GM15510 (cell line): ENCODE results near the gene SELENOH.

Experiments used
- POLR2A ChIP-seq: IDR thresholded peaks from 3 replicates; pipeline ENCODE4 v1.6.1; 2011; ENCODE audit warnings: borderline replicate concordance; ENCODE audit not compliant: insufficient read length; ENCODE audit errors: extremely low read depth

The SELENOH gene, protein sequence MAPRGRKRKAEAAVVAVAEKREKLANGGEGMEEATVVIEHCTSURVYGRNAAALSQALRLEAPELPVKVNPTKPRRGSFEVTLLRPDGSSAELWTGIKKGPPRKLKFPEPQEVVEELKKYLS

DNA sequence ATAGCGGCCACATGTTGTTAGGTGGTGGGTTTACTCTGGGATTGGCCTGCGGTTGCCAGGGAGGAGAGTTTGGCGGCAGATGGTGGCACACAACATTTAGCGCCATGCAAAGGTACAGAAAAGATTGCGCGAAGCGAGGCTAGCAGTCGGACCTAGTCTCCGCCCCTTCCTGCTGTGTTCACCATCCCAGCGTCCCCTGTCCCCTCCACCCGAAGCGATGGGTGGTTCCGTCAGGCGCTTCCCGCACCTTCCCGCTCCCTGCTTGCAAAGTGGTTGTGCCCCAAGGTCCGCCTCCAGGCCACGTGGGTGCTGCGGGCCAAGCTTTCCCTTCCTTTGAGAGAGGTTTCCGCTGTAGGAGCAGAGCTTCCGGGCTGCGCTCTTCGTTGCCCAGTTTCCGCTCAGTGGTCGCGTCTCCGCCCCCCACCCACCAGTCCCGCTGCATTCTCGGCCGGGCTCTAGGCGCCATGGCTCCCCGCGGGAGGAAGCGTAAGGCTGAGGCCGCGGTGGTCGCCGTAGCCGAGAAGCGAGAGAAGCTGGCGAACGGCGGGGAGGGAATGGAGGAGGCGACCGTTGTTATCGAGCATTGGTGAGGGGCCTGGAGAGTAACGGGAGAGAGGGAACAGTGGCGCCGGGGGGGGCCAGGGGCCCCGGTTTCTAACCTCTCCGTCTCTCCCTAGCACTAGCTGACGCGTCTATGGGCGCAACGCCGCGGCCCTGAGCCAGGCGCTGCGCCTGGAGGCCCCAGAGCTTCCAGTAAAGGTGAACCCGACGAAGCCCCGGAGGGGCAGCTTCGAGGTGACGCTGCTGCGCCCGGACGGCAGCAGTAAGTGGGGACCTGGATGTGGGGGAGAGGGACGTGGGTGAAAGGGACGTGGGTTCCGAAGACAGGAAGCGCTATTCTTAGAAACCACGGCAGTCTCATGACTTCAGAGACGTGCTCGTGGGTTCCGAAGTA is at the start of gene SELENOH:
TSS of gene SELENOH (plus strand) at position 360 of the 955 bp plus-strand sequence. CDS start at position 465, 105 bp downstream.
- TF ChIP-seq POLR2A, result peak; percentile 85

DNA sequence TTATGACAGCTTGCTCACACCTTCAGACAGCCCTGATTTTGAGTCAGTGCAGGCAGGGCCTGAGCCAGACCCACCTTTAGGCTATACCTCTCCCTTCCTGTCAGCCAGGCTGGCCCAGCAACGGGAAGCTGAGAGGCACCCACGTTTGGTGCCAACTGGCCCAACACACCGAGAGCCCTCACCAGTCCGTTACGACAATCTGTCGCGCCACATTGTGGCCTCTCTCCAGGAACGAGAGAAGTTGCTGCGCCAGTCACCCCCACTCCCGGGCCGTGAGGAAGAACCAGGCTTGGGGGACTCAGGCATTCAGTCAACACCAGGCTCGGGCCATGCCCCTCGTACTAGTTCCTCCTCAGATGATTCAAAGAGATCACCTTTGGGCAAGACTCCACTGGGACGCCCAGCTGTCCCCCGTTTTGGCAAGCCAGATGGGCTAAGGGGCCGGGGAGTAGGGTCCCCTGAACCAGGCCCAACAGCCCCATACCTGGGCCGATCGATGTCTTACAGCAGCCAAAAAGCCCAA is 42.4 kb upstream of the SELENOH start:
- TF ChIP-seq POLR2A, result no peak

DNA sequence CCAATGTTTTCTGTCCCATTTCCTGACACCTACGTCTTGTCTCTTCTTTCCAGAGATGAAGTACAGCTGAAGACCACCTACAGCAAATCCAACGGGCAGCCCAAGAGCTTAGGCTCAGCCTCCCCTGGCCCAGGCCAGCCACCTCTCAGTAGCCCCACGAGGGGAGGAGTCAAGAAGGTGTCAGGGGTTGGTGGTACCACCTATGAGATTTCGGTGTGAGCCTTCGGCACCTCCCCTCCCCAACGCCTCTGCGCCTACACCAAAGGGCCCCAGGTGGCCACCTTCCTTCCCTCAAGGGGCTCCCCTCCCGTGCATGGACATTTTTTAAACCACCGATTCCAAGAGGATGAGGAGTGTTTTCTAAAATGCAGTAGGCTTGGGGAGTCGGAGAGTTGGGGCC is 41.5 kb upstream of the SELENOH start:
- TF ChIP-seq POLR2A, result no peak

DNA sequence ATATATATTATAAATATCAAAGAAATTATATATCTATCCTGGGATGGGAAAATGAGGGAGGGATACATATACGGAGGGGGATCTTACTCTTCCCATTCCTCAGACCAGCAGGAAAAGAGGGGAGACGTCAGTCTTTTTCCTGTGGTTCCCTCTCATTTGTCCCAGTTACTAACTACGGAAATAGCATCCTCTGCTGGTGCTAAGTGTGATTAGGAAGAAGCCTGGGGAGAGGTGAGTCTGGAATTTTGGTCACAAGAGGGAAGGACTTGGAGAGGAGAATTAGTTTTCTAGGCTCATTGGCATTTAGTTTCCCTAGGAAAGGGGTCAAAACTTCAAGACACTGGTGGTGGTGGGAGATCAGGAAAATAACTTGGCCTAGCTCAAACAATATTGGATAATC is 40.9 kb upstream of the SELENOH start:
- TF ChIP-seq POLR2A, result no peak

DNA sequence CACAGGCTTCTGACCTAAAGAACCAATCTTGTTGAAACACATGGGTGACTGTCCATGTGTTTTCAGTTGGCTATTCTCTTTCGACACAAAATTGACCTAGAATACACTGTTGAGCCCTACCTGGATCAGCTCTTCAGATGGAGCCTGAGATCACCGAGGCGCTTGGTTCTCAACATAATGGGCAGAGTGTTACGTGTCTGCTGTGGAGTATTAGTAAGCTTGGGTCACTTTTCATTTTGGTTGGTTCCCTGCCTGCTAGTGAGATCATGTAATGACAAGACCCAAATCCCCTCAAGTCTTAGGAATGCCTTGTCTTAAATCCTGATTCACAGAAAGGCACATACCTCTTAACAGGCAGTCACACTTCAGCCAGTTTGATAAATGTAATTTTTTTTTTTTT is 38.0 kb upstream of the SELENOH start:
- no peak for TF ChIP-seq POLR2A

DNA sequence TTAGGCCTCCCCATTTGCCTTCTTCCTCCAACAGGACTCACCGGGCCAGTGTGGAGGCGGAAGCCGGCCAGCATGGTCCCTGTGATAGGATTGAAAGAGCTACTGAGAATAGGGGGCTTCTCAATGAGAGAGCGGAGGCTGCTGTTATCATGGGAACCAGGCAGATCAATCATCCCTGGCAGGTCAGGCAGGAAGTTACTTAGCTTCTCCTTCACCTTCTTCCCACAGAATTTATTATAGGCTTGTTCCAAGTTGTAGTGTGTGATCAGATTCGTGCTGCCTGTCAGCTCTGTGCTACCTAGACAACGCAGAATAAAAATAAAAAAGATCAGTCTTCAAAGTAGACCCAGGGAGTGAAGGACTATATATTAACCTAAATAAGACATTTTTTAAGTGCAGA is 36.4 kb upstream of the SELENOH start:
- no peak for TF ChIP-seq POLR2A

DNA sequence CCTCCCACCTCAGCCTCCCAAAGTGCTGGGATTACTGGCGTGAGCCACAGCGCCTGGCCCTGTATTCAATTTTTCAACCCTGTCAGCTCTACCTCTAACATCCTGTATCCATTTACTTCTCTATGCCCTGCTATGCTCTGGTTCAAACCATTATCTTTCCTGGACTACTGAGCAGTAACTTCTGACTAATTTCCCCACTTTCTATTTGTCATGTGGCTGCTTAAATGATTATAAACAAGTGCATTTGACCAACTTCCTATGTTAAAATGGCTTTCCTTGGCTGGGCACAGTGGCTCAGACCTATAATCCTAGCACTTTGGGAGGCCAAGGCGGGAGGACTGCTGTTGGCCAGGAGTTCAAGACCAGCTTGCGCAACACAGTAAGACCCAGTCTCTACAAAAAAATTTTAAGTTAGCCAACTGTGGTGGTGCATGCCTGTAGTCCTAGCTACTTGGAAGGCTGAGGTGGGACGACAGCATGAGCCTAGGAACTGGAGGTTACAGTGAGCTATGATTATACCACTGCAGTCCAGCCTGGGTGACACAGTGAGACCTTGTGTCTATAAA is 31.4 kb upstream of the SELENOH start:
- no peak for TF ChIP-seq POLR2A

DNA sequence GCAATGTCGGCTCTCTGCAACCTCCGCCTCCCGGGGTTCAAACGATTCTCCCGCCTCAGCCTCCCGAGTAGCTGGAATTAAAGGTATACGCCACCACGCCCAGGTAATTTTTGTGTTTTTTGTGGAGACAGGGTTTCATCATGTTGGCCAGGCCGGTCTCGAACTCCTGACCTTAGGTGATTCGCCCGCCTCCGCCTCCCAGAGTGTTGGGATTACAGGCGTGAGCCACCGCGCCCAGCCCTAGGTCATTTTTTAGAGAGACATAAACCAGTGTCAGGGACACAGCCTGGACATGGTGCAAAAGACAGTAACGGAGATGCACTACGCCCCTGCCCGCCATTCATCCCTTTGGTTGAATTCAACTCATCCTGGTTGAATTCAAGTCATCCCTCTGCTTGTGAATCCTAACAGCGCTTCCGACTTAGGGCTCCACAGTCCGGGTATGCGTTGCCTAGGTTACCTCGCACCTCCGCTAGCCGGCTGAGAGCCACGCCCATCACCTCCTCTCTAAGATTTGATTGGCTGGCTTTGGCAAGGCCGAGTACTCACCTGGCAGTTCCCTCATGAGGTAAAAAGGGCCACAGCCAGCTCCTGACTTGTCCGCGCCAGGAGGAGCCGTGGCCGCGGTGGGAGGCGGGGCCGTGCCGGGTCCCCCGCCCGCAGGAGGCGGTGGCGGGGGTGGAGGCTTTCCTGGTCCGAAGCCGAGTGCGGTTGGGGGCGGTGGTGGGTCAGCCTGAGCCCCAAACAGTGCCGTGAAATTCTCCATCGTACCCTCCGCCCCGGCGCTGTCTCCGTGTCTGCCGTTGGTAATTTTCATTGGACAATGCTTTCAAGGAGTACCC is 29.7 kb upstream of the SELENOH start, which contains the start of gene MED19:
TSS of gene MED19 (minus strand) at position 802 of the 842 bp plus-strand sequence. CDS start at position 766, 36 bp downstream.
- peak; percentile 36 for TF ChIP-seq POLR2A

DNA sequence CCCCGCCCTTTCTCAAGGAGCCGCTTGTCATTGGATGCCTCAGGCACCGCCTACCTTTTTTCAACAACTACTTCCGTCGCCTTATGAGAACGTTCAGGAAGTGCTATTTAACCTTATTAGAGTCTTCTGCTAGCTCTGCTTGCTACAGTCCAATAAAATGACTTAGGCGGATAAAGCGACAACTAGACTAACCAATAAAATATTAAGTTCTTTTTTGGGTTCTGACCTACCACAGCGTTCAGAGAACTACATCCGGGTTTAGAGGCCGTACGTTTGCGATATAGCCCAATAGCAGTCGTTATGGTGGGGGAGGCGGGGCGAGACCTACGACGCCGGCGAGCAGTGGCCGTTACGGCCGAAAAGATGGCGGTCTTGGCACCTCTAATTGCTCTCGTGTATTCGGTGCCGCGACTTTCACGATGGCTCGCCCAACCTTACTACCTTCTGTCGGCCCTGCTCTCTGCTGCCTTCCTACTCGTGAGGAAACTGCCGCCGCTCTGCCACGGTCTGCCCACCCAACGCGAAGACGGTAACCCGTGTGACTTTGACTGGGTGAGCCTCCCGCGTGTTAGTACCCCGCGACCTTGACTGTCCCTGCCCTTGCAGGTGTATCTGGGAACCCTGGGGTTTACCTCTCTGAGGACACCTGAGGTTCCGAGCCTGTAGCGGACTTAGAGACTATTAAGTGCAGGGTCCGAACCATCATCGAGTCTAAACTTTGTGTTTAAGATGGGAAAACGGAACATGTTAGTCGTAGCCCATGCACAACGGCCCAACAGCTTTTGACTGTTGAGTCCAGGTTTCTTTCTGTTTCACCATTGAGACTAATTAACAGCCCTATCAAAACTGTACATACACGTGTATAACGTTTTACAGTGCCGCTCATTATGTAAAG is 28.8 kb upstream of the SELENOH start, which contains the start of gene TMX2:
TSS of gene TMX2 (plus strand) at position 338 of the 895 bp plus-strand sequence. CDS start at position 364, 26 bp downstream.
- peak; percentile 61 for TF ChIP-seq POLR2A

DNA sequence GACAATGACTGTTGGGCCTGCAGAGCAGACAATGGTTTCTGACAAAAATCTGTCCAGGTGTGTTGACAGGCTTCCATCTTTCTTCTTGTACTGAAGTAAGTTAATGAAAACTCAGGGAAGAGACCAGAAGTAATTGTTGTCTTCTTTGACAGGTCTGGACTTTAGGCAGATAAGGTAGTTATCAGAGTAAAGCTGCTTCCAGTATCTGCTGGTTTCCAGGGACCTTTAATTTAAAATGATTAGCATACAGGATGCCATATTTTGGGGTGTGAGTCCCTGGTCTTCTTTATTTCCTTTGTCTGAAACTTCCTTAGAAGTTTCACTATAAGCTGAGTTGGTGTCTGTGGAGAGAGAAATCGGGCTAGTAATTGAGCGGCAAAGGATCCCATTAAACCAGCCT is 27.5 kb upstream of the SELENOH start:
- TF ChIP-seq POLR2A, result no peak

DNA sequence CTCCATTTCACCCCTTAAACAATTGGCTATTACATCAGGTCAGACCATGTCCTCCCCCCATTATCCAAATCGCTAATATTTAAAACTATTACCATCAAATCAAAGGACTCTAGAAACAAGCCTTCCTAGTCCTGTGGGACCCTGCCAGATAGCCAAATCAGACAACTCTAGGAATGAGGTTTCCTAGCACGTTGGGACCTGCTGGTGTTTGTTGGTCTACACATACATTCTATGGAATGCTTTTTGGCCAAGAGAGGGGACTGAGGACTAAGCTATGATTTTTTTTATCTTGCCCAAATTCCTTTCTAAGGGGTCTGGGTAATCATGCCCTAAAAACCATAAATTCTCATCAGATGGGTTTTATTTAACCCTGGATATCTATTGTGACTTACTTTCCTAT is 14.1 kb upstream of the SELENOH start:
- TF ChIP-seq POLR2A, result no peak

DNA sequence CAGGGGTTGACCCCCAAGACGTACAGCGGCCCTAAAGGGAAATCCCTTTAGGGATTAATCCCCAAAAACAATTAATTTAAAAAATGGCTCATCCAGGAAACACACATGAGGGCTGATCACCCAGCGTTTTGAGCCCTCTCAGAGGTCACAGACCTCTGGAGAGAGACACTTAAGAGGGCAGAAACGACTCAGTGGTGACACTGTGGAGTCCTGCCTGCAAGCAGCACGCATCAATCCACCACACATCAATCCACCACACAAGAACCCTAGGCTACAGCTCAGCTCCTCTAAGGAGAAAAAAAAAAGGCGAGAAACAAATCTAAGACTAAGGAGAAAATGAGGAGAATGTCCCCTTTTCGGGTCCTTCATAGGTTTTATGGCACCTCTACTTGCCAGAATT is 12.5 kb upstream of the SELENOH start:
- no peak for TF ChIP-seq POLR2A

DNA sequence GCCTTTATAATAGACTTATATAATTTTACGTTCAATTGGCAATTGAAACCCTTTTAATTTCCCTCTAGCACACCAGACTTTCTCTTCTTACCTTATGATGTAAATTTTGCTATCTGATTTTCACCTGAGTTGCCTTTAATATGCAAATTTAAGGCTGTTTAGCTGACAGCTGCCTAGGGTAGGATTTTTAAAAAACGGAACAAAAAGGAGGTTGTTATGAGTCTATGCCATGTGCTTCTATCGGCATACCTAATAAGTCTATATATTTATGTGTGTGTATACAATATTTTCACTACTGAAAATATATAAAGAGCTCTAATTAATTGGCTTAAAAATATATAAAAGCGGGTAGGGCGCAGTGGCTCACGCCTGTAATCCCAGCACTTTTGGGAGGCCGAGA is 11.8 kb upstream of the SELENOH start:
- no peak for TF ChIP-seq POLR2A

DNA sequence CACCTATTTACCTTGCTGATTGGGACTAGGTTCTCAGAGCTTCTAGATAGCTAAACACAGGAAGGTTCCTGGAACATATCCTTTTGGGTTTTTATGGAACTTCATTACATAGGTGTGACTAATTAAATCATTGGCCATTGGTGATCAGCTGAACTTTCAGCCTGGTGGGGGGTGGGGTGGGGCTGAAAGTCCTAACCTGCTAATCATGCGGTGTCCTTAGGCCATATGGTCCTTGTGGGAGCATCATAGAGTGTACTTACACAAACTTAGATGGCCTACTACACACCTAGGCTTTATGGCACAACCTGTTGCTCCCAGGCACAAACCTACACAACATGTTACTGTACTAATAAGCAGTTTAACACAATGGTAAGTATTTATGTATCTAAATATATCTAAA is 8.6 kb upstream of the SELENOH start:
- TF ChIP-seq POLR2A, result no peak

DNA sequence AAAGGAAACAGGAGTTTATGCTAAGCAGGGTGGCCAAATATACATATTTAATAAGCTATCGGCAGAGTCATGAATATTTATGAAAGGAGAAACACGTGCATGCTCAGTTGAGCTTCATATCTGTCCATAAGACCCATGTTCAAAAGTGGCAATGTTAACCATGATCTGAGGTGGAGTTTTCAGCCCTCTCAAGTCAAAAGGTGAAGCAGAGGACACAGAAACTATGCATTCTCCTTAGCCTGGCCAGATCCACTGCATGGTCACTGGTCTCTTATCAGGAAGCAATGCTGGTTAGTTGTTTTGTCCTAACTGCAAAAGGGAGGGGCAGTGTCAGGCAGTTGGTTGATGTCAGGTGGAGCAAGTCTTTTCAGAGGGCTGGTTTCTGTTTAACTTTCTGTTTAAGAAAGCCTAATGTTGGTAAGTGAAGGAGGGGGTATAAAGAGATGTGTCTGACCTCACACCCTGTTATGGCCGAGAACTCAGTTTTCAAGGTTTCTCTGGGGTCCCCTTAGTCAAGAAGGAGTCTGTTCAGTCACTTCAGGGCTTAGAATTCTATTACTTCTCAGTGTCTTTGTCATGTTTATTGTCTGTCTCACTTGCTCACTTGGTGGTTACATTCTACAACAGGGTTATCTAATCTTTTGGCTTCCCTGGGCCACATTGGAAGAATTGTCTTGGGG is 5.5 kb upstream of the SELENOH start:
- no peak for TF ChIP-seq POLR2A
